ENCODE data around the gene BCL2L1.

GRCh38 chr20:31715766-31716165, 6.9 kb downstream of the BCL2L1 start:
- no peak for TF ChIP-seq CSRNP3 (CRISPR knock-in tag; IDR thresholded peaks at IDR 0.05)
- TF ChIP-seq ZNF70 (CRISPR knock-in tag; IDR thresholded peaks at IDR 0.05), result no peak
- no peak for TF ChIP-seq PATZ1 (CRISPR knock-in tag; IDR thresholded peaks at IDR 0.05; ENCODE audit: borderline replicate concordance)
- no peak for TF ChIP-seq ISL1 (CRISPR knock-in tag; IDR thresholded peaks at IDR 0.05)
- no peak for TF ChIP-seq ZFP30 (CRISPR knock-in tag; IDR thresholded peaks at IDR 0.05)
- TF ChIP-seq CREB5 (CRISPR knock-in tag; IDR thresholded peaks at IDR 0.05; ENCODE audit: low read depth), result no peak
- no peak for TF ChIP-seq CSDC2 (CRISPR knock-in tag; IDR thresholded peaks at IDR 0.05)
- no peak for TF ChIP-seq TCF4 (CRISPR knock-in tag; IDR thresholded peaks at IDR 0.05; ENCODE audit: borderline replicate concordance)
- no peak for TF ChIP-seq TOX (CRISPR knock-in tag; IDR thresholded peaks at IDR 0.05; ENCODE audit: borderline replicate concordance)
- TF ChIP-seq ZNF8 (CRISPR knock-in tag; IDR thresholded peaks at IDR 0.05), result no peak
- TF ChIP-seq POU6F1 (CRISPR knock-in tag; IDR thresholded peaks at IDR 0.05; ENCODE audit: borderline replicate concordance, low read depth), result no peak
- no peak for TF ChIP-seq ZFP3 (CRISPR knock-in tag; IDR thresholded peaks at IDR 0.05)
- TF ChIP-seq OSR1 (CRISPR knock-in tag; IDR thresholded peaks at IDR 0.05), result no peak
- TF ChIP-seq BACH2 (CRISPR knock-in tag; IDR thresholded peaks at IDR 0.05; ENCODE audit: borderline replicate concordance), result no peak

All from SK-N-SH treated with all-trans-retinoic acid at 6 μM for 48 hours (cell line).